IgD-negative memory B cell (primary cell): Measurements from ENCODE around the gene JMJD1C. TPM values are rescaled to one million over a fixed set of nuclear protein-coding genes. Genes with fewer than 3 reads are reported as not detected.

Experiments
- H3K27ac Mint-ChIP-seq, 3 donors: one replicate each; pipeline ENCODE4 v1.8.0; 2020 to 2022; ENCODE audit warnings: mild to moderate bottlenecking in 3 of 3, mixed read lengths in 3 of 3, moderate library complexity in 1 of 3
- H3K27me3 Mint-ChIP-seq: one replicate; pipeline ENCODE4 v1.8.0; 2021; ENCODE audit warnings: mixed read lengths
- H3K36me3 Mint-ChIP-seq: one replicate; pipeline ENCODE4 v1.8.0; 2020; ENCODE audit warnings: mild to moderate bottlenecking, mixed read lengths
- H3K4me1 Mint-ChIP-seq, 3 donors: one replicate each; pipeline ENCODE4 v1.8.0; 2020 to 2022; ENCODE audit warnings: mixed read lengths in 3 of 3, mild to moderate bottlenecking in 1 of 3
- H3K4me3 Mint-ChIP-seq, 4 donors: one replicate each; pipeline ENCODE4 v1.8.0; 2020 to 2022; ENCODE audit warnings: mild to moderate bottlenecking in 4 of 4, mixed read lengths in 4 of 4, moderate library complexity in 3 of 4
- H3K9me3 Mint-ChIP-seq, 3 donors: one replicate each; pipeline ENCODE4 v1.8.0; 2020 to 2021; ENCODE audit warnings: mixed read lengths in 3 of 3, mild to moderate bottlenecking in 1 of 3
- polyA plus RNA-seq: library from polyadenylated mRNA; unstranded; fragments of 300-500 nt; fragmentation: Illumina TruSeq; gene quantifications from one replicate; pipeline ENCODE4 v1.2.3, GENCODE V29; 2021

JMJD1C gene
- polyA plus RNA-seq, 1 donor from 2014 or later, result 107 TPM

DNA sequence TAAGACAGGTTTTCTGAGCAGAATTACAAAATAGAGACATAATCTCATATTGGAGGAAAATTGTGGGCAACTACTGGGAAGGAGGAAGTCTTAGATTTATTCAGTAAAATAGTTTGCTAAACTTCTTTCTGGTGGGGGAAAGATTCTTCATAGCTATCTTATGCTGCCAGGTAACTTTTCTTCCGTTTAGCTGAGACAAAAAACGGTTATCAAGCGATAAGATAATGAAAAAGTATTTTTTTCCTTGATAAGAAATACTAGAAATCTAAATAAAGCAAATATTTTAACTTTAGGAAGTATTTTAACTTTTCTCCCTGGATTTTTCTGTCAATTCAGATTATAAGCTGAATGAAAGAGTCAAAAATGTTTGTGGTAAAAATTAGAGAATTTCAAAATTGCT is 52.3 kb downstream of the JMJD1C start:
- Mint-ChIP-seq H3K27ac (no peak overlapping the region), H3K9me3 (no peaks in the 10 kb centered on the region), H3K4me1 (peaks cover 14 to 35% (median 26%) of the 10 kb centered on the region in 3 donors), H3K27me3 (no peaks in the 10 kb centered on the region), H3K36me3 (no peaks in the 10 kb centered on the region), H3K4me3 (no peak overlapping the region)

DNA sequence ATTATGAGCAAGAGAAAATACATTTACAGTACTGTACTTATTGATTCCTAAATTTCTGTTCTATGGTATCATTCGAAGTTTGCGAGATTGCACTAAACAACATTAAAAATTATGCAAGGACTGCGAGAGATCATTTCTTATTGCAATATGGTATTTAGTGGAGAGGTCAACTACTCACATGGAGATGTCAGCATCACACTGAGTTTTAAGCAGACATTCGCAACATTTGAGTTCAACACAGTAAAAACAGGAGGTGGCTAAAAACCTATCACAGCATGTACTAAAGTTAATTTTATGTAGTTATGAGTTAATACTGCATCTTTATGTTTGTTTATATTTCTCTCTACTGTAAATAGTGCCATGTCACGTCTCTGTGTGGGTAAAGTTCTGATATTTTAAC is 53.5 kb downstream of the JMJD1C start:
- H3K4me3 Mint-ChIP-seq, result no peak overlapping the region
- peaks cover 3% of the 10 kb centered on the region for H3K36me3 Mint-ChIP-seq
- H3K27me3 Mint-ChIP-seq, result no peaks in the 10 kb centered on the region
- no peak overlapping the region for H3K27ac Mint-ChIP-seq
- peaks cover 15 to 36% (median 24%) of the 10 kb centered on the region in 3 donors for H3K4me1 Mint-ChIP-seq
- H3K9me3 Mint-ChIP-seq, result no peaks in the 10 kb centered on the region

DNA sequence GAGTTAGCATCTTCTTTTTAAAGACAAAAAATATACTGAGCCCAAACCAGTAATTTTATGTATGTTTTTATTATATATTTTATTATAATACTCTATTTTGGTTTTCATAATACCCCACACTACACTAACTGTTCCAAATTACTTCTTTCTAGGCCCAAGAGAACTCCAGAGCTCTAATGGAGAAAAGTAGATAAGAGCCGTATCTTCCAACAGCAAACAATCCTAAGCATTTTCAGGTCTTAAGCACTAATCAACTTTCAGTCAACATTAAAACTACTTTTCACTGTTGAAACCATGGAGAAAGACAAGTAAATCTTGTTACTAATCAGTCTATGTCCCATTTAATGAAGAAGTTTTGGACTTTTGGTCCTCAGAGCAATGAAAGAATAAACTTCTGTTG is 55.1 kb downstream of the JMJD1C start:
- no peaks in the 10 kb centered on the region for H3K9me3 Mint-ChIP-seq
- H3K36me3 Mint-ChIP-seq, result peaks cover 5% of the 10 kb centered on the region
- no peaks in the 10 kb centered on the region for H3K27me3 Mint-ChIP-seq
- H3K27ac Mint-ChIP-seq, result no peak overlapping the region
- H3K4me3 Mint-ChIP-seq, result no peak overlapping the region
- peaks cover 12 to 32% (median 19%) of the 10 kb centered on the region in 3 donors for H3K4me1 Mint-ChIP-seq

DNA sequence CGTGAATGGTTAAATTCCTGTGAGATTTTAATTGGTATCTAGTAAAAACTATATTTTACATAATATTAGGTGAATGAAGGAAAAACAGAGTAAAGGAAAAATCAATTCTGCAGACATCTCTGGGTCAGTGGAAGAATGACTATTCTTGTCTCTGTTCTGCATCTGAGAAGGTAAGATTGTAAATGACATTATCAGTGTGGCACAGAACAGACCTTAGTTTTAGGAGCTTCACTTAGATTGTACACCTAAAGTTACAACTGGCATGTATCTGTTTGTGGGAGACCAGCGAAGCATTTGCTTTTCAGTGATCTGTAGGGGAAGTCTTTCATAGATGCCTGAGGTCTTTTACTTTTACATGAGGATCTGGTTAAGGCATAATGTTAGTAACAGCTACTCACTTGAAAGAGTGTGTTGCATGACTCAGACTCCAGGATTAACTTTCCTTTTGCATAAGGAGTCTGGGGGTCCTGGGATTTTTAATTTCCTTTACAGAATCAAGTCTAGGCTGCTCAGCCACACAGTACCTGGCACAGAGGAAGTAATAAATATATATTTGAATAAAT is 56.2 kb downstream of the JMJD1C start:
- H3K27ac Mint-ChIP-seq, result no peak overlapping the region
- H3K9me3 Mint-ChIP-seq, result no peaks in the 10 kb centered on the region
- H3K4me3 Mint-ChIP-seq, result no peak overlapping the region
- peaks cover 5% of the 10 kb centered on the region for H3K36me3 Mint-ChIP-seq
- peaks cover 11 to 31% (median 19%) of the 10 kb centered on the region in 3 donors for H3K4me1 Mint-ChIP-seq
- H3K27me3 Mint-ChIP-seq, result no peaks in the 10 kb centered on the region

DNA sequence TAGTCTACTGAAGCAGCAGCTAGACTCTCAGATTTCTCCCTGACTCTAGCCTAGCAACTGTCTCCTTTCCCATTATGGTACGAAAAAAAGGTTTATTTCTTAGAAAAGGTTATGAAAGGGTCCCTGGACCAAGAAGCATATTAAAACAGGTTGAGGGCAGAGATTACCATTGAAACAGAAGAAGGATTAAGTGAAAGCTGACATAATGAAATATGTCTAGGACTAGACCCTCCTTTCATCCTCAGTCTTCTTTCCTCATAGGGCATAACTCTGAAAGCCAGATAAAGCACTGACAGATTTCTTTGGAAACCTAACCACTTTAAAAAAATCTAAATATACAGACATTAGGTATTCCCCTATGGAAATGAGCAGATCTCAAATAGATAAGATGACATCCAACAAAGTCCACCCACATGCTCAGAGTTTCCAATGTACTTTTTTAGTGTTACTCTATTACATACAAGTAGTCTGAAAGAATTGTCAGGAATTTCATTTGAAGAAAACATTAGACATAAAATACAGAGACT is 58.6 kb downstream of the JMJD1C start:
- H3K27ac Mint-ChIP-seq, result no peak overlapping the region
- H3K4me3 Mint-ChIP-seq, result peak overlapping the region in 1 of 4 donors; percentile 53
- H3K27me3 Mint-ChIP-seq, result no peaks in the 10 kb centered on the region
- H3K36me3 Mint-ChIP-seq, result peaks cover 6% of the 10 kb centered on the region
- peaks cover 12 to 29% (median 19%) of the 10 kb centered on the region in 3 donors for H3K4me1 Mint-ChIP-seq
- H3K9me3 Mint-ChIP-seq, result no peaks in the 10 kb centered on the region

DNA sequence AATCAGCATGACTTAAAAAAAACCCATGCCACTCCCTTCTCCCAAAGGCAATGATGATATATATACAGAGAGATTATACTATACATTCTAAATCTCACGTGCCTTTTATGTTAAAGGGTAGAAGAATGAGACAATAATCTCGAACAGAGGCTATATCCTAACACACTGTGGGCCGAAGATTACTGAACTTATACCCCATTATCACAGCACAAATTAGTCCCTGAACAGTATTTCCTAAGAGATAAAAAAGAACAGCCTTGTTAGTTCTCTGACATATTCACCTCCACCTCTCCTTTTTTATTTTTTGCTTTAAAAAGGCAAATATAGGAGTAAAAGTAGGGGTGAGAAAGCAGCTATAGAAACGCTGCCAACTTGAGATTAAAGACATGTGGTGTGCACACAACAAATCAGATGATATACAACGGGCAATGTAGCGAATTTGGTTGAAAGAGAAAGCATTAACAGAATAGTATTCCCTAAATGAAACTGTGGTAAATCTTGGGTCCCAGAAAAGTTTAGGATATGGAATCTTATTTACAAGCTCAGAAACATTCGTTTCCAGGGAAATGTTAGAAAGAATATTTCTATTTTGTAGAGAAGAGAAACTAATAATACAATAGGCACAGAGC is 69.5 kb downstream of the JMJD1C start:
- no peaks in the 10 kb centered on the region for H3K27me3 Mint-ChIP-seq
- no peak overlapping the region for H3K4me3 Mint-ChIP-seq
- peaks cover 0 to 2% (median 2%) of the 10 kb centered on the region in 3 donors for H3K9me3 Mint-ChIP-seq
- H3K36me3 Mint-ChIP-seq, result no peaks in the 10 kb centered on the region
- no peak overlapping the region for H3K27ac Mint-ChIP-seq
- peaks cover 8 to 16% (median 10%) of the 10 kb centered on the region in 3 donors for H3K4me1 Mint-ChIP-seq

DNA sequence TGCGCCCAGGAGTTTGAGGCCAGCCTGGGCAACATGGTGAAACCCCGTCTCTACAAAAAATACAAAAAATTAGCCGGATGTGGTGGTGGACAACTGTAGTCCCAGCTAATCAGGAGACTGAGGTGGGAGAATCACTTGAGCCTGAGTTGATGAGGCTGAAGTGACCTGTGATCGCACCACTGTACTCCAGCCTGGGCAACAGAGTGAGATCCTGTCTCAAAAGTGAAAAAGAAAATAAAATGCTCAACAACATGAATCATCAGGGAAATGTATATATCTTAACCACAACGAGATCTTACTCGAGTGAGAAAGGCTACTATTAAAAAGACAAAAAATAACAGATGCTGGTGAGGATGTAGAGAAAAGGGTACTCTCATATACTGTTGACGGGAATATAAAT is 72.7 kb downstream of the JMJD1C start:
- H3K27ac Mint-ChIP-seq, result no peak overlapping the region
- H3K4me3 Mint-ChIP-seq, result no peak overlapping the region
- peaks cover 2 to 12% (median 4%) of the 10 kb centered on the region in 3 donors for H3K9me3 Mint-ChIP-seq
- H3K36me3 Mint-ChIP-seq, result peaks cover 1% of the 10 kb centered on the region
- H3K27me3 Mint-ChIP-seq, result no peaks in the 10 kb centered on the region
- peaks cover 18 to 31% (median 27%) of the 10 kb centered on the region in 3 donors for H3K4me1 Mint-ChIP-seq

DNA sequence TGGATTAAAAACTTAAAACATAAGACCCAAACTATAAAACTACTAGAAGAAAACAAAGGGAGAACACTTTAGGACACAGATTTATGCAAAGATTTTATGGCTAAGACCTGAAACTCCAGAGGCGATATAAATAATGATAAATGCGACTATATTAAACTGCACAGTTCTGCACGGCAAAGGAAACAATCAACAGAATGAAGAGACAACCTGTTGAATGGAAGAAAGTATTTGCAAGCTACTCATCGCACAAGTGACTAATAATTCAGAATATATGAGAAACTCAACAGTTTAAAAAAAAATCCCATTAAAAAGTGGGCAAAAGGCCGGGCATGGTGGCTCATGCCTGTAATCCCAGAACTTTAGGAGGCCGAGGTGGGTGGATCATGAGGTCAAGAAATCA is 73.6 kb downstream of the JMJD1C start:
- Mint-ChIP-seq H3K9me3 (peaks cover 2 to 12% (median 4%) of the 10 kb centered on the region in 3 donors), H3K27me3 (no peaks in the 10 kb centered on the region), H3K4me3 (no peak overlapping the region), H3K27ac (peak overlapping the region in 1 of 3 donors; percentile 76), H3K36me3 (peaks cover 1% of the 10 kb centered on the region), H3K4me1 (peaks cover 21 to 33% (median 31%) of the 10 kb centered on the region in 3 donors)

DNA sequence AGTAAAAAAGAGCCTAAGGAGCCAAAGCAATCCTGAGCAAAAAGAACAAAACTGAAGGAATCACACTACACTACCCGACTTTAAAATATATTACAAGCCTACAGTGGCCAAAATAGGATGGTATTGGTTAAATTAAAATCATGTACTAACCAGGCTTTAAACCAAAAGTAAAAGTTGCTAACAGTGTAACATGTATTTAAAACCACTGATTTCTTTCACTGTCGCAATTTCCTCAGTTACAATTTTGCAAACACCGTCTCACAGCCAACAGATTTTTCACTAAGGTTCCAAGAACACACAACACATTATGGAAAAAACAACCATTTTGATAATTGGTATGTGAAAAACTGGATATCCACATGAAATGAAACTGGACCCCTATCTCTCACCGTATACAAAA is 74.0 kb downstream of the JMJD1C start:
- peak overlapping the region in 1 of 3 donors; percentile 76 for H3K27ac Mint-ChIP-seq
- peaks cover 2 to 12% (median 4%) of the 10 kb centered on the region in 3 donors for H3K9me3 Mint-ChIP-seq
- H3K4me3 Mint-ChIP-seq, result no peak overlapping the region
- H3K36me3 Mint-ChIP-seq, result peaks cover 1% of the 10 kb centered on the region
- H3K27me3 Mint-ChIP-seq, result no peaks in the 10 kb centered on the region
- H3K4me1 Mint-ChIP-seq, result peaks cover 24 to 38% (median 34%) of the 10 kb centered on the region in 3 donors

DNA sequence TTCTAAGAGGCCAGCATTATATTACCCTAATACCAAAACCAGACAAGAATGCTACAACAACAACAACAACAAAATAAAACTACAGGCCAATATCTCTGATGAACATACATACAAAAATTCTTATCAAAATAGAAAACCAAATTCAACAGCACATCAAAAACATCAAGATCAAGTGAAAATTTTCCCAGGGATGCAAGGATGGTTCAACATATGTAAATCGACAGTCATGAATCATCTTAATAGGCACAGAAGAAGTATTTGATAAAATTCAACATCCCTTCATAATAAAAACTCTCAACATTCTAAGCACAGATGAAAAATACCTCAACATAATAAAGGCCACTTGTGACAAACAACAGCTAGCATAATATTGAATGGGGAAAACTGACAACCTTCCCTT is 75.3 kb downstream of the JMJD1C start:
- Mint-ChIP-seq H3K27me3 (no peaks in the 10 kb centered on the region), H3K27ac (no peak overlapping the region), H3K4me1 (peaks cover 24 to 40% (median 37%) of the 10 kb centered on the region in 3 donors), H3K36me3 (peaks cover 1% of the 10 kb centered on the region), H3K4me3 (no peak overlapping the region), H3K9me3 (peaks cover 2 to 12% (median 4%) of the 10 kb centered on the region in 3 donors)

DNA sequence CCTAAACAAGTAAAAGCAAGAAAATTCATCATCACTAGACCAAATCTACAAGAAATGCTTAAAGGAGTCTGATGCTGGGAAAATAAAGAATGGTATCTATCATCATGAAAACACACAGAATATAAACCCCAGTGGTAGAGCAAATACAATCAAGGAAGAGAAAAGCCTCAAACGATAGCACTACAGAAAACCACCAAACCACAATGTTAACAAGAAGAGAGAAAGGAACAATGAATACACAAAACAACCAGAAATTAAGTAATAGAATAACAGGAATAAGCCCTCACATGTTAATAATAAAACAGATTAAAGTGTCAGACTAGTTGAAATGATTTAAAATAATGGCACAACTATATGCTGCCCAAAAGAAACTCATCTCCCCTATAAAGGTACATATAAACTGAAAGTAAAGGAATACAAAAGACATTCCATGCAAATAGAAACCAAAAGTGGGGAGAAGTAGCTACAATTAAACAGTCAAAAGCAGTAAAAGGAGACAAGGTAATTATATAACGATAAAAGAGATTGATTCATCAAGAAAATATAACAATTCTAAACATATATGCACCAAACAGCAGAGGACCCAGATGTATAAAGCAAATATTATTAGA is 77.3 kb downstream of the JMJD1C start:
- H3K27ac Mint-ChIP-seq, result peak overlapping the region in 1 of 3 donors; percentile 28
- no peaks in the 10 kb centered on the region for H3K27me3 Mint-ChIP-seq
- peak overlapping the region in 2 of 4 donors; percentile 15 to 44 for H3K4me3 Mint-ChIP-seq
- peaks cover 28 to 48% (median 47%) of the 10 kb centered on the region in 3 donors for H3K4me1 Mint-ChIP-seq
- H3K36me3 Mint-ChIP-seq, result peaks cover 1% of the 10 kb centered on the region
- peaks cover 2 to 12% (median 4%) of the 10 kb centered on the region in 3 donors for H3K9me3 Mint-ChIP-seq

DNA sequence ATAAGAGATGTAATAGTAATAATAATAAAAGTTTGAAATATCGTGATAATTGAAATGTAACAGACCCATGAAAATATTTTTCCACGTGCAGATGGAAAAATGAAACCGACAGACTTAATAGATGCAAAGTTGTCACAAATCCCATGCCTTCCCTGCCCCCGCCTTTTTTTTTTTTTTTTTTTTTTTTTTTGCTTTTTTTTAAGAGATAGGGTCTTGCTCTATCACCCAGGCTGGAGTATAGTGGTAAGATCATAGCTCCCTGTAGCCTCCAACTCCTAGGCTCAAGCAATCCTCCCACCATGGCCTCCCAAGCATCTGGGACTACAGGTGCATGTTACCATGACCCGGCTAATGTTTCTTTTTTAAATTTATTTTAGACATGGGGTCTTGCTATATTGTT is 80.5 kb downstream of the JMJD1C start:
- H3K36me3 Mint-ChIP-seq, result peaks cover 5% of the 10 kb centered on the region
- peaks cover 0 to 5% (median 0%) of the 10 kb centered on the region in 3 donors for H3K9me3 Mint-ChIP-seq
- no peaks in the 10 kb centered on the region for H3K27me3 Mint-ChIP-seq
- H3K4me3 Mint-ChIP-seq, result no peak overlapping the region
- peaks cover 20 to 38% (median 30%) of the 10 kb centered on the region in 3 donors for H3K4me1 Mint-ChIP-seq
- no peak overlapping the region for H3K27ac Mint-ChIP-seq

DNA sequence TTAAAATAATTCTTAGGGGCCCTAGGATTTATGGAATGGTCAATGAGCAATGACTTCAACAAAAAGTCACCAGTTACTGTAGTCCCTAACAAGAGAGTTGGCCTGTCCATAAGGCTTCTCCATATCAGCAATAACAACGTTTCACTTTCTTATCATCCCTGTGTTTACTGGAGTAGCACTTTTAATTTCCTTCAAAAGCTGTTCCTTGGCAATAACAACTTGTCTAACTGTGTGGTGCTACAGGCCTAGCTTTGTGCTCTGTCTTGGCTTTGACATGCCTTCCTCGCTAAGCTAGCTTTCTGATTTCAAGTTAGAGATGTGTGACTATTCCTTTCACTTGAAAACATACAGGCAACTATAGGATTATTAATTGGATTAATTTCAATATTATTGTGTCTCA is 81.1 kb downstream of the JMJD1C start:
- Mint-ChIP-seq H3K27me3 (no peaks in the 10 kb centered on the region), H3K9me3 (no peaks in the 10 kb centered on the region), H3K4me3 (no peak overlapping the region), H3K4me1 (peaks cover 20 to 36% (median 30%) of the 10 kb centered on the region in 3 donors), H3K27ac (no peak overlapping the region), H3K36me3 (peaks cover 6% of the 10 kb centered on the region)

DNA sequence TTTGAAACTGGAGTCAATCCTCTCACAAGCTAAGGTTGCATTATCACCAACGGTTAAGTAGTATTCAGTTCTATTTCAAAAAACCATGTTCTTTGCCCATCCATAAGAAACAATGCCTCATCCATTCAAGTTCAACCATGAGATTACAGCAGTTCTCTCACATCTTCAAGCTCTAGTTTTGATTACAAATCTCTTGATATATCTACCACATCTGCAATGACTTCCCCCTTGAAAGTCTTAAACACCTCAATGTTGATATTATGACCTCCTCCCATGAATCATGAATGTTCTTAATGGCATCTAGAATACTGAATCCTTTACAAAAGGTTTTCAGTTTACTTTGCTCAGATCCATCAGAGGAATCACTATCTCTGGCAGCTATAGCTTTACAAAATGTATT is 81.8 kb downstream of the JMJD1C start:
- H3K4me1 Mint-ChIP-seq, result peaks cover 20 to 33% (median 30%) of the 10 kb centered on the region in 3 donors
- H3K27ac Mint-ChIP-seq, result no peak overlapping the region
- H3K9me3 Mint-ChIP-seq, result no peaks in the 10 kb centered on the region
- H3K27me3 Mint-ChIP-seq, result no peaks in the 10 kb centered on the region
- H3K36me3 Mint-ChIP-seq, result peaks cover 6% of the 10 kb centered on the region
- no peak overlapping the region for H3K4me3 Mint-ChIP-seq

DNA sequence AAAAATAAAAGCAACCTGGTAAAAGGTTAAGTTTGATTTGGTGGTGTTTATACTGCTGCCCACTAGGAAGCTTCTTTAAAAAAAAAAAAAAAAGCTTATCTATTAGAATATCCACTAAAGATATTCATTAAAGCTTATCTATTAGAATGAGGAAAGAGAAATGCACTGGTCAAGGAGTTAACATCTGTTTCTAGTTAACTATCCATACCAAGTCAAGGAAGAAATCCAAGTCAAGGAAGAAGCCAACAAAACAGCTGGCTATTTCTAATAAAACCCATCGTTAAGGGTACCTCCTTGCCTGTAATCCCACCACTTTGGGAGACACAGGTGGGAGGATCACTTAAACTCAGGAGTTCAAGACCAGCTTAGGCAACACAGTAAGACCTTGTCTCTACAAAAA is 82.6 kb downstream of the JMJD1C start:
- Mint-ChIP-seq H3K27me3 (no peaks in the 10 kb centered on the region), H3K4me1 (peaks cover 13 to 26% (median 22%) of the 10 kb centered on the region in 3 donors), H3K27ac (peak overlapping the region in 1 of 3 donors; percentile 63), H3K36me3 (peaks cover 5% of the 10 kb centered on the region), H3K4me3 (no peak overlapping the region), H3K9me3 (no peaks in the 10 kb centered on the region)
